IPS-11a (cell line): Measurements from ENCODE around the gene TECPR2.

Source experiments
- H3K4me3 ChIP-seq: one replicate; pipeline ENCODE4 v1.5.1; 2013; ENCODE audit warnings: low read depth, low read length, control low read depth

TECPR2 gene

GRCh38 chr14:102493585-102493984, 130.8 kb downstream of the TECPR2 start:
- no peak overlapping the region for H3K4me3 ChIP-seq

- no peak overlapping the region for H3K4me3 ChIP-seq
Observed at GRCh38 chr14:102495491-102496330, 133.0 kb downstream of the TECPR2 start.

DNA sequence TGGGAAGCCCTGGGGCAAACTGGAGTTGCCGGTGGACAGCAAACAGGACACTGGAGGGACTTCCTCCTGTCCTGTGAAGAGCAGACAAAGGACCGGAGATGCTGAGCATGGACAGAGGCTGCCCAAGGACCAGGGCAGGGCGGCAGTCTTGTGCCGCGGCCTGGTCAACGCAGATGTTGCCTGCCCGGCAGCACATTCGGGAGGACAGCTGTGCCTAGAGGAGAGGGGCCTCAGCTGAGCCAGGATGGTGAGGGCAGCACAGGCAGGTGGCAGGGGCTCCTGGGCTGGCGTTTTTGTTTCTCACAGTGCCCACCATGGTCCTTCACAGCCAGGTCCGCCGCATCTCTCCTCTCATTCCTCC, 133.6 kb downstream of the TECPR2 start:
- no peak overlapping the region for H3K4me3 ChIP-seq

DNA sequence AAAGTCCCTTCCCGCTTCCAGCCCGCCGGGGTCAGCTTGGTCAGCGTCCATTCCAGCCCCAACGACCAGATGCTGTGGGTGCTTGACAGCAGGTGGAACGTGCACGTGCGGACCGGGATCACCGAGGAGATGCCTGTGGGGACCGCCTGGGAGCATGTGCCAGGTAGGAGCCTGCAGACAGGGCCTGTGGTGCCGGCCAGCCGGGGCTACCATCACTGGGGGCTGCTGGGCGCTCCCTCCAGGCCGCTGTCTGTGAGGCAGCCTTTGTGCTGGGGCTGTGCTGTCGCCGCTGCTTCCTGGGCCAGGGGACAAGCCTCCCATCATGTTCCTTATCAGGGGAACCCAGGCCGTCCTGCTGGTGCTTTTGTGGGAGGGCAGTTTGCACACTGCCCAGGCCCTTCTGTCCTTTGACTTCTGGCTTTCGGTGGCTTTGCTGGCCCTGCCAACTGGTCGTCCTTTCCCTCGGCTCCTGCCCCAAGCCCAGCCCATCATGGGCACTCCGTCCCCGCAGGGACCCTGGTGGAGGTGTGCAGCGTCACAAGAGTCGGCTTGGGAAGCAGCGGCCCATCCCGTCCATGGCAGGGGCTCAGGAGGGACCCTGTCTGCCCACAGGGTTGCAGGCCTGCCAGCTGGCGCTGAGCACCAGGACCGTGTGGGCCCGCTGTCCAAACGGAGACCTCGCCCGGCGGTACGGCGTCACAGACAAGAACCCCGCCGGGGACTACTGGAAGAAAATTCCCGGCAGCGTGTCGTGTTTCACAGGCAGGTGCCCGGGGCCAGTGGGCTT, 134.4 kb downstream of the TECPR2 start:
- H3K4me3 ChIP-seq, result no peak overlapping the region

GRCh38 chr14:102497998-102498677, 135.4 kb downstream of the TECPR2 start:
- H3K4me3 ChIP-seq, result no peak overlapping the region

DNA sequence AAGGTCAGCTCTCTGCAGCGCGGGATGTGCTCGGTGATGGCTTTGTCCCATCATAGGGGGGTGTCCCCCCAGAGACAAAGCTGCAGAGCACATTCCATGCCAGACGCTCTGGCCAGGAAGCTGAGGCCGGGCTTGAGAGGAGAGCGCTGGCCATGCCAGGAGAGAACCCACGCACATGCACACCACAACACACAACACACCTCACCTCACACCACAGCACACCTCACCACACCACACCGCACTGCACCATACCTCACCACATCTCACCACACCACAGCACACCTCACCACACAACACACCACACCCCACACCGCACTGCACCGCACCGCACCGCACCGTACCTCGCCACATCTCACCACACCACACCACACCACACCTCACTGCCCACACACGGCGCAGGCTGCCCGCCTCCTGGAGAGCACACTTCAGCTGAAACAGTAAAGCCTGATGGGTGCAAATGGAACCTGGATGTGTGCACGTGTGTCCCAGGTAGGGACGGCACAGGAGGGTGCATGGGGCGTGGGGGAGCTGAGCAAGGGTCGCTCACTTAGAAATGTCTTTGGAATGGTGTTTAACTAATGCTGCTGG, 136.0 kb downstream of the TECPR2 start:
- H3K4me3 ChIP-seq, result no peak overlapping the region

DNA sequence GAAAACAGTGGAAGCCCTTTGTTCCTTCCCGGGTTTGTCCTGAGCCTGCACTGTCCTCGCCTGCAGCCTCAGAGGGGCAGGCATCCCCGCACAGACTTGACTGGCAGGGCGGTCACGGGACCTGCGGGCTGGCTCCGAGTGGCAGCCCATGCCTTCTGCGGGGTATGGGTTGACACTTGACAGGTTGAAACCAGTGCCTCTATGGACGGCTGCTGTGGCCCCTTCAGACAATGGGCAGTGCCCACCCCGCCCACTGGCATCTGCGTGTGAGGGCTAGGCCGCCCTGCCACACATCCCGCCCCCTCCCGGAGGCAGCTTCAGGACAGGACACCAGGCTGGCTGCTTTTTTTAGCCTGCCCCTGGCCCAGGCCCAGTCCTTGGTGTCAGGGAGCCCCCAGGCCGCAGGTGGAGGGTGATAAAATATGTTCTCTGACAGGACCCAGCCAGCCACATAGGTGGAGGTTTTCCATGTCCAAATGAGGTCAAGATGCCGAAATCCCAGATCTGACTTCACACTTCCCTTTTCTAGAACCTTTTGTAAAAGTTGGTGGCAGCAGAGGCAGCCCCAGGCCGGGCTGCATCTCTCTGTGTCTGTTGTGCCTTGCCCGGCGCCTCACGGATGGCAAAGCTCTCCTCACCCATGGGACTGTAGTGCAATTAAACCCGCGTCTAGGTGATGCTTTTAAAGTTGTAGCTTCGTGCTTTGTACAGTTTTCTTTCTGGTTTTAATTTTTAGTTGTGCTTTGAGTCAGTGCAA, 136.8 kb downstream of the TECPR2 start:
- no peak overlapping the region for H3K4me3 ChIP-seq

DNA sequence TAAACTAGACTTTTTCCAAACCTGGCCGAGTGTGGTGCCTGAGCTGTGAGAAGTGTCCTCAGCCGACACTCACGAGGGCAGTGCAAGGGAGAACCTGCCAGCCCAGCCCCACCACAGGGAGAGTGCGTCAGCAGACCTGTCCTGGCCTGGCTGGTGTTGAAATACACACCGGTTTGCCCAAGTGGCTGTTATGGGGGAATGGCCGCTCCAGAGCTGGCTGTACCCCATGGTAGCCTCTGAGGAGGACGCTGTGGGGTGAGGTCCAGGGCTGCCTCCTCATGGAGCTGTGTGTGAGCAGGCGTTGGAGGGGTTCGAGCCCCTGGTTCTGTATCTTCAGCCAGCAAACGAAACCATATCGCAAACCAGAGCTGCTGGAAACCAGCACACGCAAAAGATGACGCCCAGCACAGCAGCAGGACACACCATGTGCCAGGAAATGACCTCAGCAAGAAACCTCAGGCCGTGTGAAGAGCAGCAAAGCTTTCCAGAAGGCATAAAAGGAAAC, 137.5 kb downstream of the TECPR2 start:
- no peak overlapping the region for H3K4me3 ChIP-seq

GRCh38 chr14:102500713-102501112, 138.0 kb downstream of the TECPR2 start:
- no peak overlapping the region for H3K4me3 ChIP-seq

DNA sequence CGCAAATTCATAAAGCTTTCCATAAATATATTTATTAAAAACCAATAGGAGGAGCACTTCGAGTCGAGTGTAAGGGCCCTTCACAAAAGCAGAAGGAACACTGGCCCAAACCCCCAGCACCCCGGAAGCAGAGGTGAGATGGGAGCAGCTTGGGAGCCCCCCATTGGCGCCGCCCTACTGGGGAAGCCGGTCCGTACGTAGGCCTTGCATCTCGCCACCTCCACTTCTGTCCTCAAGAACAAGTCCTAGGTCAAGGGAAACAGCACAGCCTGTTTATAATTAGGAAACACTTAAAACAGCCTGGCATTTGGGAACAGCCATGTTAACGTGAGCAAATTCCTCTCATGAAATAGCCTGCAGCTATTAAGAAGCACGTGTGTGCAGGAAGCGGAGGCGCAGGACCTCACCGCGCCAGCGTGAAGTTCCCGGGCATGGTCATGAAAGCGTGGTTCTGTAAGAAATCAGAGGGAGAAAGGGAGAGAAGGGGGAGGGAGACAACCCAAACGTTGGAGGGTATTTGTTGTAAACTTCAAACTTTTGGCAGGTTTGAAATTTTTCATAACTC, 139.1 kb downstream of the TECPR2 start:
- H3K4me3 ChIP-seq, result no peak overlapping the region

GRCh38 chr14:102502571-102502970, 139.8 kb downstream of the TECPR2 start:
- H3K4me3 ChIP-seq, result no peak overlapping the region

GRCh38 chr14:102503641-102504327, 141.0 kb downstream of the TECPR2 start:
- H3K4me3 ChIP-seq, result no peak overlapping the region

- no peak overlapping the region for H3K4me3 ChIP-seq
Observed at GRCh38 chr14:102504328-102504999, 141.7 kb downstream of the TECPR2 start.

DNA sequence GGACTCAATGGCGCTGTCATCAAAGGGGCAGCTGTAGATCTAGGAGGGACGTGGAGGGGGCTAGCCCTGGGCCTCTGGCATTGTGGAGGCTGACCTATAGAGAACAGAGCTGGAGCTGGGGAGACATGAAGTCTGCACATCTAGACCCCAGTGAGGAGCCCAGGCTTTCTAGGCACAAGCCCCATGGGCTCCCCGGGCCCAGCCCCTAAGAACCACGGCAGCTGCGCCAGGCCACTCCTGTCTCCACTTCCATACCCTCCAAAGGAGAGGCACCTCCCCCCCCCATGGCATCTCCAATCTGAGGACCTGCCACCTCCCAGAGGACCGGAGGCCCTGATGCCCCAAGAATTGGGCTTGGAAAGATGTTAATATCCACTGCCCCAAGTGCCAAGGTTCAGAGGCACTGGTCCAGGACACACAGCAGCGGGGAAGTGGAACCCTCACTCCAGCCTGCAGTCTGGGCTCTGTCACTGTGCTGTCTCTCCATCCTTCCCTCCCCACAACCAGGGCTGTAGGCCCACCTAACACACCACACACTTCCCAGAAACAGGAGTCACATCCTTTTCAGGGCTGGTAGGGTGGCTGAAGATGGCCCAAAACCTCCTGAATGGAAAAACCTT, 142.4 kb downstream of the TECPR2 start:
- H3K4me3 ChIP-seq, result no peak overlapping the region

GRCh38 chr14:102505775-102506625, 143.3 kb downstream of the TECPR2 start:
- H3K4me3 ChIP-seq, result no peak overlapping the region

- no peak overlapping the region for H3K4me3 ChIP-seq
Observed at GRCh38 chr14:102506626-102506925, 143.8 kb downstream of the TECPR2 start.

DNA sequence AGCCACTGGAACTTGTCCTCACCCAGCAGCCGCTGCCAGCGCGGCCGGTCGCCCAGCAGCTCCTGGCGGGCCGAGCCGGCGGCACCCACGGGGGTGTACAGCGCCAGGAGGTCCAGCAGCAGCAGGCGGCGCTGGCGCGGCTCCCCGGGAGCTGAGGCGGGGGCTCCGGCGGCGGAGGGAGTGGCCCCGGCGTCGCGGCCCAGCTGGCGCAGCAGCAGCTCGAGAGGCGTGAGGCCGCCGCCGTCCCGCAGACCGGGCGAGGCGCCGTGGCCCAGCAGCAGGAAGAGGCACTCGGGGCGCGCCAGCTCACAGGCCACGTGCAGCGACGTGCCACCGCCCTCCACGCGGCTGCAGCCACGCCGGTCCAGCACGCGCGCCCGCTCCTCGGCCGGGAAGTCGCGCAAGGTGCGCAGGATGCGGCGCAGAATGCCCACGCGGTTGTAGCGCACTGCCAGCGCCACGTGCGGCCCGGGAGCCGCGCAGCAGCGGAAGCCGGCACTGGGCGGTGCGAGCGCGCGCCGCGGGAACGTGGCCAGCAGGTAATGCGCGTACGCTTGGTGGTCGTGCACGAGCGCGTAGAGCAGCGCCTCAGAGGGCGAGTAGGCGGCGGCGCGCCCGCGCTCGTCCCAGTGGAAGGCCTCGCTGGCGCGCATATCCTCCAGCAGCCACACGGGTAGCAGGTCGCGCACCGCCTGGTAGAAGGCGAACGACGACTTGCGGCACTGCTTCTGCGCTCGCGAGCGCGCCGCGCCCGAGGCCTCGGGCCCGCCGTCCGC, 144.5 kb downstream of the TECPR2 start:
- no peak overlapping the region for H3K4me3 ChIP-seq
